A549 treated with Hydrocortisone at 1 μM for 4 hours (cell line): ENCODE measurements around the gene SSTR1. TPM values are rescaled to one million over a fixed set of nuclear protein-coding genes. Genes with fewer than 3 reads are reported as not detected.

ENCODE experiments used
- total RNA-seq: library from RNA; stranded (reverse); fragments of 200-300 nt; extraction: Qiagen RNA extraction; gene quantifications from 5 replicates; pipeline ENCODE4 v1.2.3, GENCODE V29; 2022

SSTR1 gene
- not detected in 5 replicates for total RNA-seq

GRCh38 chr14:38207736-38208617, at the start of gene SSTR1:
SSTR1 (plus strand) TSS chr14:38207904; CDS start chr14:38209390, 1,486 bp downstream.

GRCh38 chr14:38255673-38256532, 48.2 kb downstream of the SSTR1 start, which contains the start of gene CLEC14A:
CLEC14A (minus strand) TSS chr14:38256093; CDS start chr14:38256022, 71 bp downstream.

Other genes with a start within 250 kb of the SSTR1 start
- not detected in 5 replicates for gene CLEC14A, start 48.2 kb downstream of the SSTR1 start, total RNA-seq